NOMO-1 treated with DMSO at 0.1 percent for 48 hours (cell line): ENCODE data around the gene TCAP.
"Not testable (repeated sequence)": the region's sequence is repeated elsewhere in the genome, so short reads cannot be mapped to it uniquely, and the experiment has no call there.

Source experiments
- DNase-seq: peaks from one replicate; lab custom pipeline; 2025; ENCODE audit not compliant: unreplicated experiment; lab: John Stamatoyannopoulos, UW

Gene TCAP

DNA sequence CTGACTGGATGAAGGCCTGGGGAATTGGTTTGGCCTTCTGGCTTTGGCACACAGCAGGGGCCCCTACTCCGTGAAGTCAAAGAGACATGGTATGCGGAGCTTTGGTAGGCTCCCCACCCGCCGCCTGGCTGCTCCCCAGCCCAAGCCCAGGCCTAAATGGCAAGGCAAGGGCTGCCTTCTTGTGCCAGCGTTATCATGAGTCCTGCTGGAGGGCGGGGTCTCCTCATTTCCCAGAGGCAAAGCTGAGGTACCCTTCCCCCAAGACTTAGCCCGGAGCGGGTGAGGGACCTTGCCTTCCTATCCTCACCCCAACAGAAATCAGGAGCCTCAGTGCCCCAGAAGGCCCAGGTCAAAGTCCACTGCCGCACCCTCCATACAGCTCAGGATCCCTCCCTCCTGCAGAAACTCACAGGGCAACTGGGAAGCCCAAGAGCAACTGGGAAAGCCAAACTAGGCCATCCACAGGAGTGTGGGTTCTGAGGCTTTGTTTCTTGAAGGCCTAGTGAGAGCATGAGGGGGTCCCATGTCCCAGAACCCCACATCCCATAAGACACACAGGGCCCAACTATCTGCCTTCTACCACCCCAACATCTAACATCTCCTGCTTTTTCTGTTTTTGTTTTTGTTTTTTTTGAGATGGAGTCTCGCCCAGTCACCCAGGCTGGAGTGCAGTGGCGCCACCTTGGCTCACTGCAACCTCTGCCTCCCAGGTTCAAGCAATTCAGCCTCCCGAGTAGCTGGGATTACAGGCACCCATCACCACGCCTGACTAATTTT, 13.4 kb downstream of the TCAP start:
- DNase-seq = no peak

DNA sequence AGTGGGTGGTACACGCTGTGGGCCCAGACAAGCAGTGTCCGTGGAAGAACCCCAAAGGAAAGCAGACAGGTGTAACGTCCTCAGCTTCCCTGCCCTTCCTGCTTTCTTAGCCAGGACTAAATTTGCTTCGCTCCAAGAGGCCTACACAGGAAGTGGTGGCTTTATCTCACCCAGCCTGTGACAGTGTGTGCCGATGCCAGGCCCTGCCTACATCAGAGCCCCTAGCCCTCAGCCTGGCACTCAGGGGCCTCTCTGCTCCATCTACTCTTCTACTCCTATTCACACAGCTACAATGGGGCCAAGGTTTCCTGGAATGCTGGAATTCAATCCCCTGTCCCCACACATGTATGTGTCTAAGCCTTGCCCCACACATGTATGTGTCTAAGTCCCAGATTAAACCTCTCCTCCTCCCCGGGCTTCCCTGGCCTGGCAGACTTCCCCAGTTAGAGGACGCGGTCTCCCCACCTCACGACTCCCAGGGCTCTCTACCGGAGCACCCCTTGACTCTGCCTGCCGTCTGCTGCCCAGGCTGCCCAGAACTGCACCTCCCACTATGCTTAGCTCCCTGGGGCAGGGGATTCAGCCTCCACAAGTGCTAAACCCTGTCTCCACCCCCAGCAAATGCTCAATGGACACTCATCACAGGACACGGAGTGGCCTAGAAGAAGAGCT, 14.5 kb downstream of the TCAP start:
- DNase-seq = no peak

DNA sequence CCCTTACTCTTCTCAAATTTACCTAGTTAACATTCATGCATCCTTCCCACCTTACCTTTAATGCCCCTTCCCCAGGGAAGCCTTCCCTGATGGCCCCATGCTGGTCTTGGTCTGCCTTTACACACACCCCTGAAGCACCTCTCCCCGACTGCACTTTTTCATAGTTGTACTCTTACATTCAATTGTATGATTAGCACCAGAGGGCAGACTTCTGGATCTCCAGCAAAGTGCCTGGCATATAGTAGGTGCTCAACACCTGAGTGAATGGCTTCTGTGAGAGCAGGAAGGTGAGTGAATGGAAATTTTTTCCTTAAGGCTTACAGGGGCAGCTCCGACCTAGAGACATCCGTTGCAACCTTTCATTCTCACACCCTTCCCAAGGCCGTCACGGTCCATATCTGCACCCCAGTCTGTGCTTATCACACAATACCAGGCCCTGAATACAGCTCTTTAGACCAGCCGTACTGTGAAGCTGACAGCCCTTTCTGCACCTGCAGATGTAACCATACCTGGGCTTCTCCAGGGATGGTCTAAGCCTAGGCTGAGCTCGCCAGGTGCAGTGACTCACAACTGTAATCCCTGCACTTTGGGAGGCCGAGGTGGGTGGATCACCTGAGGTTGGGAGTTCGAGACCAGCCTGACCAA, 18.3 kb downstream of the TCAP start:
- no peak for DNase-seq

DNA sequence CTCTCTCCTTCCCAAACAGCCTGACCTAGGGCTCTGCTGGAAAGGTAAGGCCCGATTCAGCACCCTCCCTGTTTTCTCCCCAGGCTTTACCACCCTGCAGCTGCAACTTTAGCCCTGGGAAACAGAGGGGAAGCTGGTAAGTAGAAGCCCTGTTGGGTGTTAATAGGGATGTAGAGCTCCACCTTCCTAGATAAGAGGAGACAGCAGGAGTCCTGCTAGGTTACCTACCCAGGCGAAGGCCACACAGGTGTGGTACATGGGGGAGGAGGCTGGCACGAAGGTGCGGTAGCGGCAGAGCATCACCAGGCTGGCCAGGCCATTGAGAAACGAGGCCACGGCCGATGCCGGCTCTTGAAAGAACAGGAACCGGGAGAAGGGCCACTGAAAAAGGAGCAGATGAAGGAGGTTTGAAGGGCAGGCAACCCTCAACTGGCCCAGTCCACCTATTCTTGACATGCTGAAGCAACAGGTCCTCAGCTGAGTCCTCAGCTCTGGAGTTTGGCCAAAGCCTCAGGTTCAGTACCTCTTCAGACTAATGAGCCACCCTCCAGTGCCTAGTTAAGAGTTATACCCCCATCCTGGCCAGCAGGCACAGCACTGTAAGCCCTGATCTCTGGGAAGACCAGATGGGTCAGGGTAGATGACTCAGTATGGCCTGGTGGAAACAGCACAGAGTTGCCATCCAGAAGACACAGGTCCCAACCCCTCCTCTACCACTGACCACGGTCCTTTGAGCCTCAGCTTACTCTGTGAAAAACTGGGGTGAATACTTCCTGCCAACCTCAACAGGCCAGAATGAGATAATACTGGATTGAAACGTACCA, 19.4 kb downstream of the TCAP start:
- no peak for DNase-seq

DNA sequence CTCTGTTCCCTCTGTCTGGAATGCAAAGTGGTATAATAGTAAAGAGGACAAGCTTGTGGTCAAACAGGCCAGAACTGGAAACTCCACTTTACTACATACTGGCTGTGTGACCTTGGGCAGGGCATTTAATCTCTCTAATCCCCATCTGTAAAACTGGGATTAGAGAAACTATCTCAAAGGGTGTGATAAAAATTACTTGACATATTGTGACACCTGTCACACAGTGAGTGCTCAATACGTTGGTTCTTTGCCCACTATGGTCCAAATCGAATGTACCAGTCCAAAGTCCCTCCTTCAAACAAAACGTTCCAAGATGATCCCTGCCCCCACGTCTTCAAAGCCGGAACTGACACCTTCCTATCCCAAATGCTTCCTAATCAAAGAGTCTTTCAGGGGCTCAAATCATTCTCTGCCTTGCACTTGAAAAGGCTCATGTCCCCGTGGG, 22.0 kb downstream of the TCAP start:
- DNase-seq = no peak

DNA sequence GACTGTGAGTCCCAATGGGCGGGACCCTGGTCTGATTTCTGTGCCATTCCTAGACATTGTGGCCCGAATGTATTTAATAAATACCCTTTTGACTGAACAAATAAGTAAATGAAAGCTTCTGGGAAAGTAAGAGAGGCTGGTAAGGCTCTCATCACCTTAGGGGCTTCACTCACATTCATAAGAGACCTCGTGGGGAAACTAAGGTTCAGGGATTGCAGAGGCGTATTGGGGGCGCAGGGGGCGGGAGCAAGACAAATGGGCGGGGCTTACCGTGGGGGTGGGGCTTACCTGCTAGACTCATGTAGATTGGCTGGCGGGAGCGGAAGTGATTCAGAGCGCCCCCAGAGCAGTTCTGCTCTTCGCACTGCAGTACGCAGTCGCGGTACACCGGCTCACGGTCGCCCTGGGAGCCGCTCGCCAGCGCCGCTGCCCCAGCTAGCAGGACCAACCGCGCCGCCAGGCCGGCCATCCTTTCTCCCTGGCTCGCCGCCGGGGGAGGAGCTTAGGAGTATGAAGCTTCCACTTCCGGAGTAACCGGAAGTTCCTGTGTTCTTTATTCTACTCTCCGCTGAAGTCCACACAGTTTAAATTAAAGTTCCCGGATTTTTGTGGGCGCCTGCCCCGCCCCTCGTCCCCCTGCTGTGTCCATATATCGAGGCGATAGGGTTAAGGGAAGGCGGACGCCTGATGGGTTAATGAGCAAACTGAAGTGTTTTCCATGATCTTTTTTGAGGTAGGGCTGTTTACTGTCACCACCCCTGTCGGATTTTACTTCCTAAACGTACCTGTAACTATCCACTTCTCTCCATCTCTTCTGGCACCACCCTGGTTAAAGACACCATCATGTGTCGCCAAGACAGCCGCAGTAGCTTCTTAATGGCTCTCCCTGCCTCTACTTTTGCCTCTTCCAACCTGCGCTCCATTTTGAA, 22.7 kb downstream of the TCAP start, which contains the start of gene PGAP3:
TSS of gene PGAP3 (minus strand) at position 512 of the 929 bp plus-strand sequence. CDS start at position 469, 43 bp downstream.
- DNase-seq = peak; percentile 83

DNA sequence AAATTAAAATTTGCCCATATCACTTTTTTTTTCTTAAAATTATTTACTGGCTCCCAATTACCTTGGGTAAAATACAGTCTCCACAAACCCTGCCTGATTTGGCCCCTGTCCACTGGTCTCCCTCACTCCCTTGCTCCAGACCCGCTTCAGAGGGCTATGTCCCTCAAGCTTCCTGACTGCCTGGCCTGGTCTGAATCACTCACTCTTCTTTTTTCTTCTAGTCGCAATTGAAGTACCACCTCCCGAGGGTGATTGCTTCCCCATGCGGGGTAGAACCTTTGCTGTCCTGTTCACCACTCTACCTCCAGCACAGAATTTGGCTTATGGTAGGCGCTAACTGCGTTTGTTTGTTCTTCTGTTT, 23.3 kb downstream of the TCAP start:
- DNase-seq = no peak

DNA sequence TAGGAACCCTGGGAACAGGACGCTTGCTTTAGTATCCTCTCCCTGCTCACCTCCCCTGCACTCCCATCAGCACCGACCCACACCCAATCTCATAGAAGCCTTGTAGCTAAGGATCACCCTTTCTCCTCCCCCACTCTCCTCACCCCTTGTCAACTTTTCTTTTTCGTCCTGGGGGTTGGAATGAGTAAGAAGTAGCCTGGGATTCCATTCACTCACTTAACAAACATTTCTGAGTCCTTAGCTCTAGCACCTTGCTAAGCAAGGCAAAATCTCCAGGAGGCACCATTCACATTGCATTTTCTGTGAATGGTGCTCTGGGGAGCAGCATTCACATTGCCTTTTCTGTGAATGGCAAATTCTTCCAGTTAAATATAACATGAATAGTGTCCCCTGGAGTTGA, 23.8 kb downstream of the TCAP start:
- DNase-seq = no peak

DNA sequence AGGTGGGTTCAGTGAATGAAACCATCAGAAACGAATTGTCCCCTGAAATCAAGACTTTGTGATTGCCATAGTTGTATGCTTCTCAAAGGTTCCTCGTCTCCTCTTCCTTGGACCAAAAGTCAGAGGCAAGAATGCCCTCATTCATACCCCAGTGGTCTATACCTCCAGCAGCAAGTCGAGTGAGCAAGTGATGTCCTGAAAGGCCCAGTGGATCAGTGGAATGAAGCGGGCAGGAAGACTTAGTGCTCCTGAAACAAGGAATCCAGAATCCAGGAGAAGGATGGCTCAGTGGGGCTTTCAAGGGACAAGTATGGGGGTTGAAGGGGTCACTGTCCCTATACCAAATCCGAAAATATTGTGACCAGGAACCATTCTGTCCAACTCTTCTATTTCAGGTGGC, 29.4 kb downstream of the TCAP start:
- DNase-seq = no peak

DNA sequence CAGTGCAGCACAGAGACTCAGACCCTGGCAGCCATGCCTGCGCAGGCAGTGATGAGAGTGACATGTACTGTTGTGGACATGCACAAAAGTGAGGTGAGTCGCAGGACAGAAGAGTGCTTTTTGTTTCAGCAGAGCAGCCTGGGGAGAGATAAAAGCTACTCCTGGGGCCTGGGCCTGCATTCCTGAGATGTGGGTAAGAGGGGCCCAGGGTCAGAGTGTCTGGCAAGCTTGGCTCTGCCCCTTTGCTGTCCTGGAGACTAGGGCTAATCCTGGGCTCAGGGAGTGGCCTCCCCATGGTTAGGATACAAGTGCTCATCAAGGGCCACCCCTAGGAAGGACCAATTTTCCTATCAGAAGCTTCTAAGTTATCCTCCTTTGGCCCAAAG, 29.9 kb downstream of the TCAP start:
- DNase-seq = no peak

DNA sequence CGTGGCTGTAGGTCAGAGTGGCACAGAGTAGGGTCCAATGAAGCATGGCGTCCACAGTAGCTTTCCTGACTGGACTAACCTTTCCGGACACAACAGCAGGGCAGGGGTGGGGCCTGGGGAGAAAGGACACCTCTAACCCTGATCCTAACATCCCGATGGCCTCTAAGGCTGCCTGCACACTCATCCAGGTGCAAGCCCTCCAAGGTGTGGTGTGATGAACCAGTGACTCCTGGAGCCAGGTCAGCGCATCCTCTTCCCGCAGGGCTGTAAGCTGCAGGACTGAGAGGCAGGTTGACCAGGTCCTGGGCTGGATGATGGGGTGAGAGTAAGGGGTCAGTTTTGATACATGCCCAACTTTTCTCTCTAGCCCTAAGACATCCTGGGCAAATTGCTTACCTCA, 31.6 kb downstream of the TCAP start:
- no peak for DNase-seq

DNA sequence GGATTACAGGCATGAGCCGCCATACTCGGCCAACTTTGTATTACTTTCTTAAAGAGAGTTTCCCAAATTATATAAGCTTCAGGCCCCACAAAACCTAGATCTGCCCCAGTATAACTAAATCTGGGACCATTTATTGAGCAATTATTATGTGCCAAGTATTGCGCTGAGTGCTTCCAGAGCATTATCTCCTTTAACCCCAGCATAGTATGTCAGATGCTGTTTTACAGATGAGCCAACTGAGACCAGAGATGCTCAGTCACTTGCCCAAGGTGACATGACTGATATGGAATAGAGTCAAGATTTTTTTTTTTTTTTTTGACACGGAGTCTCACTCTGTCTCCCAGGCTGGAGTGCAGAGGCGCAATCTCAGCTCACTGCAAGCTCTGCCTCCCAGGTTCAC, 32.8 kb downstream of the TCAP start:
- no peak for DNase-seq

DNA sequence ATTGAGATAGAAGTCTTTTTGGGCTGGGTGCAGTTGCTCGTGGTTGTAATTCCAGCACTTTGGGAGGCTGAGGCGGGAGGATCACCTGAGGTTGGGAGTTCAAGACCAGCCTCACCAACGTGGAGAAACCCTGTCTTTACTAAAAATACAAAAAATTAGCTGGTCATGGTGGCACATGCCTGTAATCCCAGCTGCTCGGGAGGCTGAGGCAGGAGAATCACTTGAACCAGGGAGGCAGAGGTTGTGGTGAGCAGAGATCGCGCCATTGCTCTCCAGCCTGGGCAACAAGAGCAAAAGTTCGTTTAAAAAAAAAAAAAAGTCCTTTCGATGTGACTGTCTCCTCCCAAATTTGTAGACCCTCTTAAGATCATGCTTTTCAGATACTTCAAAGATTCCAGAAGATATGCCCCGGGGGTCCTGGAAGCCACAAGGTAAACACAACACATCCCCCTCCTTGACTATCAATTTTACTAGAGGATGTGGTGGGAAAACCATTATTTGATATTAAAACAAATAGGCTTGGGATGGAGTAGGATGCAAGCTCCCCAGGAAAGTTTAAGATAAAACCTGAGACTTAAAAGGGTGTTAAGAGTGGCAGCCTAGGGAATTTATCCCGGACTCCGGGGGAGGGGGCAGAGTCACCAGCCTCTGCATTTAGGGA, 34.1 kb downstream of the TCAP start:
- not testable (repeated sequence) for DNase-seq

DNA sequence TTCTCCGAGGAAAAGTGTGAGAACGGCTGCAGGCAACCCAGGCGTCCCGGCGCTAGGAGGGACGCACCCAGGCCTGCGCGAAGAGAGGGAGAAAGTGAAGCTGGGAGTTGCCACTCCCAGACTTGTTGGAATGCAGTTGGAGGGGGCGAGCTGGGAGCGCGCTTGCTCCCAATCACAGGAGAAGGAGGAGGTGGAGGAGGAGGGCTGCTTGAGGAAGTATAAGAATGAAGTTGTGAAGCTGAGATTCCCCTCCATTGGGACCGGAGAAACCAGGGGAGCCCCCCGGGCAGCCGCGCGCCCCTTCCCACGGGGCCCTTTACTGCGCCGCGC, 34.6 kb downstream of the TCAP start, which contains the start of gene ERBB2:
TSS of gene ERBB2 (plus strand) at position 247 of the 330 bp plus-strand sequence. CDS start 175 bp downstream, outside the sequence.
- DNase-seq = no peak

DNA sequence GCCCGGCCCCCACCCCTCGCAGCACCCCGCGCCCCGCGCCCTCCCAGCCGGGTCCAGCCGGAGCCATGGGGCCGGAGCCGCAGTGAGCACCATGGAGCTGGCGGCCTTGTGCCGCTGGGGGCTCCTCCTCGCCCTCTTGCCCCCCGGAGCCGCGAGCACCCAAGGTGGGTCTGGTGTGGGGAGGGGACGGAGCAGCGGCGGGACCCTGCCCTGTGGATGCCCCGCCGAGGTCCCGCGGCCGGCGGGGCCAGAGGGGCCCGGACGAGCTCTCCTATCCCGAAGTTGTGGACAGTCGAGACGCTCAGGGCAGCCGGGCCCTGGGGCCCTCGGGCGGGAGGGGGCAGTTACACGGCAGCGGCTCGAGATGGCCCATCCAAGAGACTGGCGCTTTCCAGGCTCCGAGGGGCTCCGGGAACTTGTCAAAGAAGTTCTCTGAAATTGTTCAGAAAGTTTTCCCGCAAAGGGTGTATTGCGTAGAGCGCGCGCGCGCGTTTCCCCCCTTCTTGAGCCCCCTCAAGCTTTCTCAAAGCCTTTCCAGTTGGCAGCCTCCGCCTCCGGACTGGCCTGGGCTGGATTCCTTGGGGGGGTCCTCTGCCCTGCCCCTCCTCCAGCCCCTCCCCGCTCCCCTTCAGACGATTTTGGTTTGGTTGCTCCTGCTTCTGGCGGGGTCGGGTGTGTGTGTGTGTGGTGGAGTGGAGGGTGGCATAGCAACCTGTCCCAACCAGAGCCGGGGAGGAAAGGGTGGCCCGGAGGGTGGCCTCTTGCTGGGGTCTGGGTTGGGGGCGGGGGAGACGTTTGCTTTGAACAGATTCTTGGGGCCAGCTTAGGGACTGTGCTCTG, 35.2 kb downstream of the TCAP start:
- DNase-seq = no peak

DNA sequence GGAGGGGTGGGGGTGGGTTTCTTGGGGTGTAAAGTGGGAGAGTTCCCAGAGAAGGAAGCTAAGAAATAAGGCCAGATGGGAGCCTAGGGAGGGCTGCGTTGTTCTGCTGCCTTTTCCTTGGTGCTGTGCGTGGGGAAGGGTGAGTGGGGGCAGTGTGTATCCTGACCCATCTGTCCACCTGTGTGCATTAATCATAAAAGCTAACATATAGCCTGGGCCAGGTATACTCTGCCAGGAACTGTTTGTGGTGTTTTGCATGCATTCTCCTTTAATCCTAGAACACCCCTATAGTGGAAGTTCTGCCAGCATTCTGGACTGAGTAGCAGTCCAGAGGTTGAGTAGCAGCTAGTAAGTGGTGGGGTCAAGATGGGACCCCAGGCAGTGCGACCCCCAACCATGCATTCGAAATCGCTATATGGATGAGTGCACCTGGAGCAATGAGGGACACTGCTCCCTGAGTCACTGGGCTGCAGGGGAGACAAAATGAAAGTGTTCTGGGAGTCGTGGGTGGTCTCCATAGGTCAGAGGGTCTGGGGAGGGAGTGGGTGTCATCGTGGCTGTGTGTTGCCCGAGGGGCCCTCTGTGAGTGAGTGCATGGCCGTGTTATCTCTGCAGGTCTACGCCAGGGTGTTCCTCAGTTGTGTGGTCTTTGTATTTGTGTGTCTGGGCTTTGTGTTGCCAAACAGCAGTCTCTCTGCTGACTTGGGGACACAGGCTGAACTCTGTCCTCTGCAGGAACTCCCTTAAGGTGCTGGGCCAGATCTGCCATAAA, 36.0 kb downstream of the TCAP start:
- DNase-seq = no peak

DNA sequence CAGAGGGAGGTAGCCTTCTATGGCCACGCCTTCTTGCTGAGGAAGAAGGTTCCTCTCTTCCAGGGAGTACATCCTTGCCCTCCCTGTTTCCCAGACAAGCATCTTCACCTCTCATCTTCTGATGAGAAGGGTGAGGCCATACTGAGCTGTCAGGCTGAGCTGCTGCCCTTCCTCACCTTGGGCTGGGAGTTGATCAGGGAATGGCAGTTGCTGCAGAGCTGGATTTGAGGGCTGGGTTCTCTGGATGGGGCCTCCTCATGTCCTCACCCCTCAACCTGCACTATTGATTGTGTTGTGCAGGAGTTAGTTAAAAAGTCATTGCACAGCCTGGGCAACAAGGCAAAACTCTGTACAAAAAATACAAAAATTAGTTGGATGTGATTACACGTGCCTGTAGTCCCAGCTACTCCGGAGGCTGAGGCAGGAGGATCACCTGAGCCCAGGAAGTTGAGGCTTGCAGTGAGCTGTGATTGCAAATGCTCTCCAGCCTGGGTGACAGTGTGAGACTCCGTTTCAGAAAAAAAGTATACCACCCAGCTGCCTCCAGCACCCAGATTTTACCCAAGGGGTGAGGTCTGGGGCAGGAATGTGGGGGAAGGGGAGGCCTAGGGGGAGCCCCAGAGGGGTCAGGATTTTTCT, 36.8 kb downstream of the TCAP start:
- DNase-seq = no peak
